Measurements from ENCODE around the gene REX1BD.

DNA sequence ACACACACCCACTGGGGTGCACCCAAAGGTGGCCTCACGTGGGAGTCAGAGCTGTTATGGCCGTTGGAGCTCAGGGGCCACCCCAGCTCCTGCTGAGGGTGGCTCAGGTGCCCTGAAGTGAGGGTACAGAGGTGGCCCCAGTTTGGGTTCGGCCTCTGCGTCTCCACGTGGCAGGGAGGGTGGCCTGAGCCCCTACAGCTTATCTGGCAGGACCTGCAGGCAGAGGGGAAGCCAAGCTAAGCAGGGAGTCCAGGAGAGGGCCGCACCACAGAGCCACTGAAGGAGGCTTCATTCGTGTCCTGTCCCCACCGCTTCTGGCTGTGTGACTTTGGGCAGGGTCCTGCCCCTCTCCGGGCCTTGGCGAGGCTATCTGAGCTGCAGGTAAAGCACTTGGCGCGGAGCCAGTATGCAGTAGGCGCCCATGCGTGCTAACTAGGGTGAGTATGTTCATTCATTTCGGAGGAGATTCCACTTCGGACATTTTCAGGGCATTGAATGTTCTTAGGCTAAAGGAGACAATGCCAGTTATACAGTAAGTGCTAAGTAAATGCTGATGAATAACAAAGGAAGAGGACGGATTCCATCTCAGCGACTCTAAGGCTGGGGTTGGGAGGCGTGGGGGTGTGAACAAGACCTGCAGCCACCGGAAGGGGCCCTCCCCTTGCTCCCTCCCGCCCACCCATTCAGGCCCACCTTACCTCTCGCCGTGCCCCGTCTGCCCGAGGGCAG is 4.9 kb downstream of the REX1BD start:
- TF ChIP-seq, protein P1, sequence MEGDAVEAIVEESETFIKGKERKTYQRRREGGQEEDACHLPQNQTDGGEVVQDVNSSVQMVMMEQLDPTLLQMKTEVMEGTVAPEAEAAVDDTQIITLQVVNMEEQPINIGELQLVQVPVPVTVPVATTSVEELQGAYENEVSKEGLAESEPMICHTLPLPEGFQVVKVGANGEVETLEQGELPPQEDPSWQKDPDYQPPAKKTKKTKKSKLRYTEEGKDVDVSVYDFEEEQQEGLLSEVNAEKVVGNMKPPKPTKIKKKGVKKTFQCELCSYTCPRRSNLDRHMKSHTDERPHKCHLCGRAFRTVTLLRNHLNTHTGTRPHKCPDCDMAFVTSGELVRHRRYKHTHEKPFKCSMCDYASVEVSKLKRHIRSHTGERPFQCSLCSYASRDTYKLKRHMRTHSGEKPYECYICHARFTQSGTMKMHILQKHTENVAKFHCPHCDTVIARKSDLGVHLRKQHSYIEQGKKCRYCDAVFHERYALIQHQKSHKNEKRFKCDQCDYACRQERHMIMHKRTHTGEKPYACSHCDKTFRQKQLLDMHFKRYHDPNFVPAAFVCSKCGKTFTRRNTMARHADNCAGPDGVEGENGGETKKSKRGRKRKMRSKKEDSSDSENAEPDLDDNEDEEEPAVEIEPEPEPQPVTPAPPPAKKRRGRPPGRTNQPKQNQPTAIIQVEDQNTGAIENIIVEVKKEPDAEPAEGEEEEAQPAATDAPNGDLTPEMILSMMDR (conservative IDR thresholded peaks at IDR 0.05) = no peak
- TF ChIP-seq ZFX (IDR thresholded peaks at IDR 0.05) = no peak
